Glutamatergic neuron (in vitro differentiated cells): ENCODE results near the gene ATP11B. TPM values are rescaled to one million over a fixed set of nuclear protein-coding genes. Genes with fewer than 3 reads are reported as not detected.

Experiments
- DNase-seq: peaks from one replicate; pipeline ENCODE4 v3.0.0; 2022
- H3K27ac Mint-ChIP-seq: one replicate; pipeline ENCODE4 v1.8.0; 2020; ENCODE audit warnings: mild to moderate bottlenecking, mixed read lengths, inconsistent platforms; ENCODE audit not compliant: unreplicated experiment
- H3K27me3 Mint-ChIP-seq: one replicate; pipeline ENCODE4 v1.8.0; 2020; ENCODE audit warnings: mild to moderate bottlenecking, moderate library complexity, mixed read lengths, inconsistent platforms; ENCODE audit not compliant: unreplicated experiment
- H3K36me3 Mint-ChIP-seq: one replicate; pipeline ENCODE4 v1.8.0; 2020; ENCODE audit warnings: mild to moderate bottlenecking, mixed read lengths, inconsistent platforms; ENCODE audit not compliant: unreplicated experiment
- H3K4me1 Mint-ChIP-seq: one replicate; pipeline ENCODE4 v1.8.0; 2020; ENCODE audit warnings: mild to moderate bottlenecking, low read depth, mixed read lengths, inconsistent platforms; ENCODE audit not compliant: unreplicated experiment
- H3K4me3 Mint-ChIP-seq: one replicate; pipeline ENCODE4 v1.8.0; 2020; ENCODE audit warnings: mild to moderate bottlenecking, mixed read lengths, inconsistent platforms; ENCODE audit not compliant: unreplicated experiment
- H3K9me3 Mint-ChIP-seq: one replicate; pipeline ENCODE4 v1.8.0; 2020; ENCODE audit warnings: mild to moderate bottlenecking, moderate library complexity, mixed read lengths, inconsistent platforms; ENCODE audit not compliant: unreplicated experiment
- CTCF ChIP-seq: fragments of 200-600 bp; sonication (generic); IDR thresholded peaks from one replicate; pipeline ENCODE4 v1.5.0; 2021; ENCODE audit not compliant: partially characterized antibody, unreplicated experiment
- total RNA-seq: library from RNA; stranded (reverse); fragmentation: NEBNext Ultra II Directional; extraction: Animal tissue kit (Norgen Biotek cat#: 25700); gene quantifications from one replicate; pipeline ENCODE4 v1.2.1, GENCODE V29; 2021; ENCODE audit not compliant: unreplicated experiment

The ATP11B gene
- total RNA-seq, 1 donor from 2014 or later: 36.2 TPM

GRCh38 chr3:182782149-182782548, 11.2 kb upstream of the ATP11B start:
- no peak for DNase-seq
- no peak overlapping the region for H3K4me3 Mint-ChIP-seq
- H3K9me3 Mint-ChIP-seq: no peaks in the 10 kb centered on the region
- H3K36me3 Mint-ChIP-seq: peaks cover 5% of the 10 kb centered on the region
- no peaks in the 10 kb centered on the region for H3K4me1 Mint-ChIP-seq
- peaks cover 2% of the 10 kb centered on the region for H3K27me3 Mint-ChIP-seq
- no peak overlapping the region for H3K27ac Mint-ChIP-seq
- TF ChIP-seq CTCF: no peak

GRCh38 chr3:182783106-182783505, 10.2 kb upstream of the ATP11B start:
- Mint-ChIP-seq H3K4me1 (no peaks in the 10 kb centered on the region), H3K27me3 (peaks cover 2% of the 10 kb centered on the region), H3K27ac (no peak overlapping the region), H3K9me3 (no peaks in the 10 kb centered on the region), H3K36me3 (no peaks in the 10 kb centered on the region), H3K4me3 (no peak overlapping the region)
- DNase-seq: no peak
- no peak for TF ChIP-seq CTCF

GRCh38 chr3:182784542-182784941, 8.8 kb upstream of the ATP11B start:
- TF ChIP-seq CTCF: no peak
- Mint-ChIP-seq H3K4me1 (no peaks in the 10 kb centered on the region), H3K27me3 (peaks cover 2% of the 10 kb centered on the region), H3K36me3 (no peaks in the 10 kb centered on the region), H3K9me3 (no peaks in the 10 kb centered on the region), H3K27ac (no peak overlapping the region), H3K4me3 (no peak overlapping the region)
- DNase-seq: no peak

- no peak for DNase-seq
- peaks cover 2% of the 10 kb centered on the region for H3K27me3 Mint-ChIP-seq
- H3K4me3 Mint-ChIP-seq: no peak overlapping the region
- H3K9me3 Mint-ChIP-seq: no peaks in the 10 kb centered on the region
- no peaks in the 10 kb centered on the region for H3K36me3 Mint-ChIP-seq
- no peak for TF ChIP-seq CTCF
- H3K27ac Mint-ChIP-seq: no peak overlapping the region
- H3K4me1 Mint-ChIP-seq: no peaks in the 10 kb centered on the region
Observed at GRCh38 chr3:182785142-182785541, 8.2 kb upstream of the ATP11B start.

- Mint-ChIP-seq H3K4me1 (no peaks in the 10 kb centered on the region), H3K9me3 (no peaks in the 10 kb centered on the region), H3K27me3 (peaks cover 2% of the 10 kb centered on the region), H3K36me3 (no peaks in the 10 kb centered on the region), H3K27ac (no peak overlapping the region), H3K4me3 (no peak overlapping the region)
- no peak for TF ChIP-seq CTCF
- no peak for DNase-seq
Observed at GRCh38 chr3:182785756-182786155, 7.5 kb upstream of the ATP11B start.
